CD14-positive monocyte (primary cell): ENCODE measurements around the gene GOSR1. TPM values are rescaled to one million over a fixed set of nuclear protein-coding genes. Genes with fewer than 3 reads are reported as not detected.
"Not testable (repeated sequence)": the region's sequence is repeated elsewhere in the genome, so short reads cannot be mapped to it uniquely, and the experiment has no call there.

Experiments
- DNase-seq, 3 donors: peaks; one replicate each; pipeline ENCODE4 v3.0.0-alpha.2; 2011 to 2022
- H2AFZ ChIP-seq: 2 replicates; pipeline ENCODE4 v1.6.0; 2012; ENCODE audit warnings: mild to moderate bottlenecking, low read depth, low read length, inconsistent platforms; ENCODE audit not compliant: insufficient read depth, poor library complexity, severe bottlenecking
- H3K27ac ChIP-seq, 2 donors: 1 replicate in 1 of 2; 2 replicates in 1 of 2; pipeline ENCODE4 v1.5.1; 2012 to 2013; ENCODE audit warnings: low read length in 2 of 2, control low read depth in 1 of 2, inconsistent platforms in 1 of 2, low read depth in 1 of 2, mild to moderate bottlenecking in 1 of 2
- H3K27me3 ChIP-seq, 2 donors: one replicate each; pipeline versions ENCODE4 v1.6.0 to v1.6.1; 2011 to 2013; ENCODE audit warnings: low read length in 2 of 2; ENCODE audit not compliant: control insufficient read depth in 2 of 2, insufficient read depth in 2 of 2
- H3K36me3 ChIP-seq, 2 donors: replicated peaks in 1 of 2; 1 replicate in 1 of 2; 2 replicates in 1 of 2; pipeline versions ENCODE4 v1.5.1 to v1.6.1; 2012 to 2013; ENCODE audit warnings: low read length in 2 of 2, control low read depth in 1 of 2, inconsistent platforms in 1 of 2, mild to moderate bottlenecking in 1 of 2; ENCODE audit not compliant: insufficient read depth in 2 of 2, control insufficient read depth in 1 of 2
- H3K4me1 ChIP-seq, 2 donors: 1 replicate in 1 of 2; 2 replicates in 1 of 2; pipeline versions ENCODE4 v1.5.1 to v1.6.1; 2012 to 2013; ENCODE audit warnings: low read length in 2 of 2, control low read depth in 1 of 2, inconsistent platforms in 1 of 2, mild to moderate bottlenecking in 1 of 2, moderate library complexity in 1 of 2; ENCODE audit not compliant: insufficient read depth in 2 of 2, control insufficient read depth in 1 of 2
- H3K4me2 ChIP-seq: replicated peaks from 2 replicates; pipeline ENCODE3; 2012; ENCODE audit warnings: low read length, moderate library complexity, mild to moderate bottlenecking; ENCODE audit not compliant: poor library complexity, severe bottlenecking; ENCODE audit errors: extremely low read depth
- H3K4me3 ChIP-seq, 3 experiments: fragments of 200-600 bp in 1 of 3; sonication (generic) in 1 of 3; replicated peaks in 1 of 3; 1 replicate in 2 of 3; 2 replicates in 1 of 3; pipeline ENCODE4 v1.5.1; 2011 to 2013; ENCODE audit warnings: low read length in 3 of 3, mild to moderate bottlenecking in 3 of 3, control low read depth in 2 of 3, low read depth in 2 of 3, inconsistent platforms in 1 of 3, moderate library complexity in 1 of 3
- H3K79me2 ChIP-seq: 2 replicates; pipeline ENCODE4 v1.6.0; 2012; ENCODE audit warnings: mild to moderate bottlenecking, control low read depth, inconsistent platforms, low read length, moderate library complexity; ENCODE audit not compliant: insufficient read depth
- H3K9ac ChIP-seq: 2 replicates; pipeline ENCODE4 v1.6.0; 2017; ENCODE audit warnings: low read length, mild to moderate bottlenecking; ENCODE audit not compliant: insufficient read depth, poor library complexity, severe bottlenecking
- H3K9me3 ChIP-seq, 2 donors: replicated peaks in 1 of 2; 1 replicate in 1 of 2; 2 replicates in 1 of 2; pipeline versions ENCODE4 v1.5.1 to v1.6.1; 2012 to 2013; ENCODE audit warnings: low read length in 2 of 2, control low read depth in 1 of 2; ENCODE audit not compliant: control insufficient read depth in 1 of 2, insufficient read depth in 1 of 2
- H4K20me1 ChIP-seq: 2 replicates; pipeline ENCODE4 v1.6.0; 2012; ENCODE audit warnings: mild to moderate bottlenecking, low read length, control low read depth, moderate library complexity; ENCODE audit not compliant: insufficient read depth
- H3K27ac Mint-ChIP-seq, 7 donors: one replicate each; pipeline ENCODE4 v1.8.0; 2020; ENCODE audit warnings: mild to moderate bottlenecking in 7 of 7, mixed read lengths in 7 of 7, moderate library complexity in 6 of 7, inconsistent platforms in 2 of 7
- H3K27me3 Mint-ChIP-seq, 3 donors: one replicate each; pipeline ENCODE4 v1.8.0; 2021 to 2022; ENCODE audit warnings: low read depth in 3 of 3, mild to moderate bottlenecking in 3 of 3, mixed read lengths in 3 of 3, moderate library complexity in 3 of 3, inconsistent platforms in 1 of 3
- H3K36me3 Mint-ChIP-seq, 2 donors: one replicate each; pipeline ENCODE4 v1.8.0; 2020; ENCODE audit warnings: mixed read lengths in 2 of 2, inconsistent platforms in 1 of 2, mild to moderate bottlenecking in 1 of 2
- H3K4me1 Mint-ChIP-seq: one replicate; pipeline ENCODE4 v1.8.0; 2020; ENCODE audit warnings: mild to moderate bottlenecking, mixed read lengths
- H3K4me3 Mint-ChIP-seq, 2 donors: one replicate each; pipeline ENCODE4 v1.8.0; 2020; ENCODE audit warnings: mild to moderate bottlenecking in 2 of 2, mixed read lengths in 2 of 2, moderate library complexity in 1 of 2
- H3K9me3 Mint-ChIP-seq, 7 donors: one replicate each; pipeline ENCODE4 v1.8.0; 2020 to 2022; ENCODE audit warnings: mixed read lengths in 7 of 7, mild to moderate bottlenecking in 6 of 7, moderate library complexity in 6 of 7, inconsistent platforms in 2 of 7
- CTCF ChIP-seq: fragments of 200-600 bp; IDR thresholded peaks from one replicate; pipeline ENCODE4 v1.8.0; 2022; ENCODE audit warnings: antibody characterized with exemption, mild to moderate bottlenecking
- WGBS: methylation state at CpG from one replicate; pipeline ENCODE4 v1.1.5; 2013; ENCODE audit warnings: missing lambda C conversion rate; ENCODE audit not compliant: insufficient coverage; 5-methylcytosine and 5-hydroxymethylcytosine counted together
- intact Hi-C, 2 donors: fragments of 100-400 bp; cut with micrococcal nuclease; formaldehyde crosslinking; loops; one replicate each; pipeline versions ENCODE4 v1.15.0 to v1.15.1; 2023
- polyA plus RNA-seq, 3 donors: library from polyadenylated mRNA; depleted of rRNA in 1 of 3; unstranded in 2 of 3; stranded (reverse) in 1 of 3; fragments of 300-500 nt in 2 of 3; fragments of >200 nt in 1 of 3; fragmentation: Illumina TruSeq in 2 of 3; gene quantifications; 1 replicate in 2 of 3; 2 replicates in 1 of 3; pipeline ENCODE4 v1.2.3, GENCODE V29; 2012 to 2021

Gene GOSR1
- polyA plus RNA-seq, 3 donors, result 12.6 to 35.7 (median 20.9) TPM

- WGBS, result no CpG with 5 or more reads among the region's 1 CpG
- Histone ChIP-seq H3K36me3 (peaks cover 58 to 82% of the 10 kb centered on the region in 2 donors), H3K9me3 (no peaks in the 10 kb centered on the region), H3K27ac (no peak overlapping the region), H3K27me3 (no peaks in the 10 kb centered on the region), H3K79me2 (no peaks in the 10 kb centered on the region), H3K4me2 (no peak overlapping the region), H3K4me3 (no peak overlapping the region), H3K4me1 (no peaks in the 10 kb centered on the region), H4K20me1 (peaks cover 6% of the 10 kb centered on the region), H2AFZ (no peak overlapping the region), H3K9ac (no peak overlapping the region)
- no peak for TF ChIP-seq CTCF
- intact Hi-C loops, result no loop called here
- no peak for DNase-seq
- peaks cover 0 to 6% (median 3%) of the 10 kb centered on the region in 7 donors for H3K9me3 Mint-ChIP-seq
- peaks cover 3% of the 10 kb centered on the region for H3K4me1 Mint-ChIP-seq
- H3K27ac Mint-ChIP-seq, result no peak overlapping the region
- H3K36me3 Mint-ChIP-seq, result peaks cover 71 to 77% of the 10 kb centered on the region in 2 donors
- no peak overlapping the region for H3K4me3 Mint-ChIP-seq
- peaks cover 0 to 1% (median 0%) of the 10 kb centered on the region in 3 donors for H3K27me3 Mint-ChIP-seq
Measured at GRCh38 chr17:30520882-30521281, 43.7 kb downstream of the GOSR1 start.

- Mint-ChIP-seq H3K27me3 (peaks cover 0 to 1% (median 0%) of the 10 kb centered on the region in 3 donors), H3K27ac (peak overlapping the region in 1 of 7 donors; percentile 21), H3K4me1 (peaks cover 3% of the 10 kb centered on the region), H3K4me3 (no peak overlapping the region), H3K9me3 (peaks cover 0 to 6% (median 3%) of the 10 kb centered on the region in 7 donors), H3K36me3 (peaks cover 68 to 70% of the 10 kb centered on the region in 2 donors)
- Histone ChIP-seq H4K20me1 (peaks cover 6% of the 10 kb centered on the region), H3K9ac (no peak overlapping the region), H3K36me3 (peaks cover 57 to 73% of the 10 kb centered on the region in 2 donors), H3K9me3 (no peaks in the 10 kb centered on the region), H3K27ac (no peak overlapping the region), H3K79me2 (no peaks in the 10 kb centered on the region), H3K4me2 (no peak overlapping the region), H3K27me3 (no peaks in the 10 kb centered on the region), H3K4me3 (no peak overlapping the region), H2AFZ (no peak overlapping the region), H3K4me1 (no peaks in the 10 kb centered on the region)
- intact Hi-C loops, result no loop called here
- WGBS, result no CpG with 5 or more reads among the region's 7 CpGs
- no peak for DNase-seq
- no peak for TF ChIP-seq CTCF
Measured at GRCh38 chr17:30521766-30522165, 44.6 kb downstream of the GOSR1 start.

GRCh38 chr17:30523236-30523635 lies 46.0 kb downstream of the GOSR1 start:
- H3K36me3 ChIP-seq, result peaks cover 49 to 61% of the 10 kb centered on the region in 2 donors
- H3K27ac Mint-ChIP-seq, H3K4me1 ChIP-seq, H3K4me3 ChIP-seq, H3K4me2 ChIP-seq, H3K27me3 Mint-ChIP-seq, H3K9me3 ChIP-seq, intact Hi-C loops, H2AFZ ChIP-seq, H3K9ac ChIP-seq, H3K27ac ChIP-seq, H3K79me2 ChIP-seq, H3K4me1 Mint-ChIP-seq, H3K9me3 Mint-ChIP-seq, H3K4me3 Mint-ChIP-seq, H4K20me1 ChIP-seq, DNase-seq, H3K27me3 ChIP-seq: not testable (repeated sequence)
- peaks cover 54 to 57% of the 10 kb centered on the region in 2 donors for H3K36me3 Mint-ChIP-seq
- WGBS, result 97% methylated on average over 8 of the region's 35 CpGs
